Heart right ventricle (tissue), 16 donors: ENCODE data around the gene NANP. TPM values are rescaled to one million over a fixed set of nuclear protein-coding genes. Genes with fewer than 3 reads are reported as not detected.

Source experiments
- ATAC-seq, 8 donors: fragments of 200-7000 bp; cut with Tn5 transposase; one replicate each; pipeline ENCODE4 v1.9.1; 2020; ENCODE audit warnings: mild to moderate bottlenecking in 8 of 8, moderate library complexity in 8 of 8, moderate number of reproducible peaks in 1 of 8
- DNase-seq, 2 donors: peaks; one replicate each; pipeline ENCODE4 v3.0.0-alpha.2; 2020
- H3K27ac ChIP-seq, 10 donors: fragments of 200-600 bp; sonication (generic) in 2 of 10; one replicate each; pipeline versions ENCODE4 v1.5.0 to v1.8.0; 2020 to 2022; ENCODE audit warnings: mild to moderate bottlenecking in 3 of 10
- H3K27me3 ChIP-seq, 7 donors: fragments of 200-600 bp; one replicate each; pipeline ENCODE4 v1.8.0; 2021 to 2022; ENCODE audit warnings: mild to moderate bottlenecking in 2 of 7
- H3K36me3 ChIP-seq, 9 donors: fragments of 200-600 bp; sonication (generic) in 1 of 9; one replicate each; pipeline versions ENCODE4 v1.5.0 to v1.8.0; 2020 to 2022; ENCODE audit warnings: mild to moderate bottlenecking in 2 of 9
- H3K4me1 ChIP-seq, 9 donors: fragments of 200-600 bp; sonication (generic) in 1 of 9; one replicate each; pipeline versions ENCODE4 v1.5.0 to v1.8.0; 2020 to 2022; ENCODE audit warnings: mild to moderate bottlenecking in 4 of 9
- H3K4me3 ChIP-seq, 10 donors: fragments of 200-600 bp; sonication (generic) in 2 of 10; one replicate each; pipeline versions ENCODE4 v1.5.0 to v1.8.0; 2020 to 2022; ENCODE audit warnings: mild to moderate bottlenecking in 7 of 10, moderate library complexity in 2 of 10
- H3K9me3 ChIP-seq, 11 donors: fragments of 200-600 bp in 10 of 11; sonication (generic) in 2 of 11; one replicate each; pipeline versions ENCODE4 v1.5.0 to v1.8.0; 2013 to 2022; ENCODE audit warnings: mild to moderate bottlenecking in 2 of 11, control low read depth in 1 of 11, moderate library complexity in 1 of 11
- CTCF ChIP-seq, 9 donors: fragments of 200-600 bp; sonication (generic) in 2 of 9; IDR thresholded peaks; one replicate each; pipeline versions ENCODE4 v1.5.0 to v1.8.0; 2021 to 2022; ENCODE audit warnings: antibody characterized with exemption in 9 of 9, mild to moderate bottlenecking in 5 of 9, moderate library complexity in 1 of 9
- WGBS, 2 donors: extraction: QIAGEN DNeasy Blood & Tissue Kit; methylation state at CpG; one replicate each; pipeline ENCODE4 v1.1.7; 2013; ENCODE audit warnings: inconsistent platforms in 1 of 2; 5-methylcytosine and 5-hydroxymethylcytosine counted together
- intact Hi-C, 10 donors: fragments of 100-400 bp; cut with DNase I; formaldehyde crosslinking; loops; one replicate each; pipeline versions ENCODE4 v1.11.1 to v1.14.2; 2022
- long read RNA-seq, 3 donors: library from polyadenylated mRNA; unstranded; transcript quantifications; one replicate each; pipeline ENCODE4 v2.0.0, GENCODE V29; 2020 to 2021
- polyA plus RNA-seq, 2 donors: library from polyadenylated mRNA; stranded (reverse); fragments of 200-250 nt; gene quantifications; one replicate each; pipeline ENCODE4 v1.2.3, GENCODE V29; 2013
- total RNA-seq, 10 donors: library from RNA; stranded (reverse); fragmentation: NEBNext Ultra II Directional in 3 of 10; extraction: Animal tissue kit (Norgen Biotek cat#: 25700) in 3 of 10; gene quantifications; one replicate each; pipeline versions ENCODE4 v1.2.1 to v1.2.4, GENCODE V29; 2021 to 2023
- donor health status: Arrhythmogenic right ventricular cardiomyopathy.
- donor health status: ischemic (EF 13 %, LVEDD 7.1; RV severe dilation, severe dysfunction).
- donor health status: healthy with polysubstance abuse.
- donor health status: DM: no; HTN: yes; CAD: no.
- donor health status: DM: no; HTN: no; CAD: no.
- donor health status: ischemic (EF 25% LVEDD 6.9; RV normal size, moderate dysfunction).
- donor health status: ischemic (EF 25% LVEDD 5.7; RV mildly dilated, moderate dysfunction).
- donor health status: healthy.
- donor health status: DM: yes; HTN: yes; CAD: no.
- donor health status: Ischemic cardiomyopathy.
- donor health status: ischemic (EF 35%, LVEDD 5.7; RV mildly dilated, moderate dysfunction).
- donor health status: nonischemic (EF 11% LVEDD 7.7; RV severe dilation, severe dysfunction).
- donor health status: DM: yes; HTN: yes; CAD: no.
- donor health status: PGD.
- donor health status: ischemic (EF 29% LVEDD 5.4; RV normal size, mild dysfunction).
- donor health status: nonischemic (EF 23%, LVEDD 6.1; RV moderate dilation, normal function).

NANP gene
- total RNA-seq (1 to 10 TPM; 1.9 to 6.2 (median 3.0) TPM), polyA plus RNA-seq (1 to 10 TPM; 1.7 to 3.1 TPM)
- long read RNA-seq, donor 1, transcript NANP-201 (2 exons, 3,964 nt) = major isoform, 26 of 27 reads
- long read RNA-seq, donor 1, partial matches to known transcripts = 0 of 27 reads
- long read RNA-seq, donor 1, other reads (novel, unspliced or antisense) = 1 of 27 reads
- long read RNA-seq, donor 2, transcript NANP-201 (2 exons, 3,964 nt) = major isoform, 20 of 22 reads
- long read RNA-seq, donor 2, partial matches to known transcripts = 0 of 22 reads
- long read RNA-seq, donor 2, other reads (novel, unspliced or antisense) = 2 of 22 reads
- long read RNA-seq, donor 3, transcript NANP-201 (2 exons, 3,964 nt) = major isoform, 34 of 37 reads
- long read RNA-seq, donor 3, partial matches to known transcripts = 0 of 37 reads
- long read RNA-seq, donor 3, other reads (novel, unspliced or antisense) = 3 of 37 reads

GRCh38 chr20:25623736-25624499, at the start of gene NANP:
Gene NANP, minus strand, starts transcription at chr20:25624014. Its CDS starts 66 bp downstream, at chr20:25623948.
- no peaks in the 10 kb centered on the region for H3K36me3 ChIP-seq
- H3K9me3 ChIP-seq = peaks cover 0 to 8% (median 0%) of the 10 kb centered on the region in 11 donors
- peak within 1 kb of the TSS; percentile 87 to 98 (median 92) for H3K4me3 ChIP-seq
- H3K27ac ChIP-seq = peak within 1 kb of the TSS; percentile 62 to 97 (median 90)
- ATAC-seq = peak; percentile 94 to 97 (median 96)
- no peaks in the 10 kb centered on the region for H3K27me3 ChIP-seq
- intact Hi-C loops = loop anchor here in 5 of 10 donors (5.0 to 10.0 kb wide), 3 partner anchors 73 to 87 kb away; partner anchors contain the start of gene ZNF337 (in 3 of the 5)
- peak; percentile 96 to 97 for DNase-seq
- peak in 3 of 9 donors; percentile 6 to 24 (median 19) for TF ChIP-seq CTCF (IDR thresholded peaks at IDR 0.05)
- 1% methylated on average over 70 to 81 of the region's 81 CpGs for WGBS, 2 donors
- H3K4me1 ChIP-seq = peaks cover 0 to 26% (median 17%) of the 10 kb centered on the region in 9 donors

- Histone ChIP-seq H3K4me3 (no peak overlapping the region), H3K27me3 (no peaks in the 10 kb centered on the region), H3K4me1 (no peaks in the 10 kb centered on the region), H3K27ac (no peak overlapping the region), H3K9me3 (no peaks in the 10 kb centered on the region), H3K36me3 (peaks cover 0 to 55% (median 41%) of the 10 kb centered on the region in 9 donors)
- WGBS, 2 donors = 88 to 93% methylated on average over 4 of the region's 4 CpGs
- no peak for DNase-seq
- intact Hi-C loops = no loop called here
- no peak for ATAC-seq
- no peak for TF ChIP-seq CTCF (IDR thresholded peaks at IDR 0.05)
Measured at GRCh38 chr20:25672659-25673235, 48.9 kb upstream of the NANP start.

GRCh38 chr20:25669826-25670422, 46.1 kb upstream of the NANP start:
- no peak overlapping the region for H3K27ac ChIP-seq
- no peak for TF ChIP-seq CTCF (IDR thresholded peaks at IDR 0.05)
- H3K9me3 ChIP-seq = no peaks in the 10 kb centered on the region
- no peaks in the 10 kb centered on the region for H3K27me3 ChIP-seq
- 75 to 76% methylated on average over 7 of the region's 7 CpGs for WGBS, 2 donors
- H3K4me3 ChIP-seq = no peak overlapping the region
- DNase-seq (no peak), ATAC-seq (no peak)
- peaks cover 0 to 26% (median 18%) of the 10 kb centered on the region in 9 donors for H3K36me3 ChIP-seq
- no peaks in the 10 kb centered on the region for H3K4me1 ChIP-seq
- intact Hi-C loops = no loop called here

GRCh38 chr20:25668446-25668845, 44.6 kb upstream of the NANP start:
- H3K36me3 ChIP-seq = peaks cover 0 to 12% (median 5%) of the 10 kb centered on the region in 9 donors
- H3K27me3 ChIP-seq = no peaks in the 10 kb centered on the region
- 78 to 85% methylated on average over 4 of the region's 4 CpGs for WGBS, 2 donors
- no peak for DNase-seq
- no peak overlapping the region for H3K27ac ChIP-seq
- no peak for TF ChIP-seq CTCF (IDR thresholded peaks at IDR 0.05)
- ATAC-seq = no peak
- no peaks in the 10 kb centered on the region for H3K9me3 ChIP-seq
- no peaks in the 10 kb centered on the region for H3K4me1 ChIP-seq
- no peak overlapping the region for H3K4me3 ChIP-seq
- intact Hi-C loops = no loop called here
